ENCODE results near the gene FBLN2.

Gene FBLN2

GRCh38 chr3:13574798-13575451 is 26.0 kb downstream of the FBLN2 start:
- no peak for TF ChIP-seq CTCF (conservative IDR thresholded peaks at IDR 0.05)
- no peak overlapping the region for H3K27ac ChIP-seq

GRCh38 chr3:13575459-13576061 is 26.6 kb downstream of the FBLN2 start:
- TF ChIP-seq CTCF (conservative IDR thresholded peaks at IDR 0.05): no peak

GRCh38 chr3:13577181-13578121 is 28.5 kb downstream of the FBLN2 start:
- H3K27ac ChIP-seq: peak overlapping the region; percentile 11; the same call in 1 of the 2 replicates
- TF ChIP-seq CTCF (conservative IDR thresholded peaks at IDR 0.05): no peak

More at GRCh38 chr3:13575459-13576061, 26.6 kb downstream of the FBLN2 start:
- no peak overlapping the region for H3K27ac ChIP-seq

GRCh38 chr3:13578251-13578650 is 29.3 kb downstream of the FBLN2 start:
- H3K27ac ChIP-seq: no peak overlapping the region
- no peak for TF ChIP-seq CTCF (conservative IDR thresholded peaks at IDR 0.05)

GRCh38 chr3:13579063-13579462 is 30.1 kb downstream of the FBLN2 start:
- no peak for TF ChIP-seq CTCF (conservative IDR thresholded peaks at IDR 0.05)
- peak overlapping the region; percentile 63 for H3K27ac ChIP-seq

- H3K27ac ChIP-seq: peak overlapping the region; percentile 63
- TF ChIP-seq CTCF (conservative IDR thresholded peaks at IDR 0.05): no peak
Measured at GRCh38 chr3:13580256-13581023, 31.5 kb downstream of the FBLN2 start.

All from VCaP (cell line).